NOMO-1 treated with dmso at 0.1 percent for 144 hours (cell line): ENCODE measurements around the gene DLG5.

Experiments used
- DNase-seq: peaks from one replicate; lab custom pipeline; 2025; ENCODE audit not compliant: unreplicated experiment; lab: John Stamatoyannopoulos, UW

Gene DLG5

DNA sequence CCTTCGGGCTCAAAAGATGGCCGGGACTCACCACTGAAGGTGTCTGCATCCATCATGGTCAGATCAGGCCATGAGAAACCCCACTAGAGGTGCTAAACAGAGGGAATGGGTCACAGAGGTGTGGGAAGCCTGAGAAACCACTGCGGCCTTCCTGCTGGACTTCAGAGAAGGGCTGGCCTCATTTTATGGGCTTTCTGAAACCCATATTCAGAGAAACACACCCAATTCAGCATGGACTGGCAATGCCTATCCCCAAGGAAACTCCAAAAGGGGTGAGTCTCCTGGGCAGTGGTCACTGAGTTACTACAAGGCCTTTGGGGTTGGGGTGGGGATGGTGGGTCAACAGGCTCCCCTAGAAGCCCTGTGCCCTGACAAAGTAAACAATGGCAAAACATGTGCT, 58.0 kb downstream of the DLG5 start:
- DNase-seq, result no peak

DNA sequence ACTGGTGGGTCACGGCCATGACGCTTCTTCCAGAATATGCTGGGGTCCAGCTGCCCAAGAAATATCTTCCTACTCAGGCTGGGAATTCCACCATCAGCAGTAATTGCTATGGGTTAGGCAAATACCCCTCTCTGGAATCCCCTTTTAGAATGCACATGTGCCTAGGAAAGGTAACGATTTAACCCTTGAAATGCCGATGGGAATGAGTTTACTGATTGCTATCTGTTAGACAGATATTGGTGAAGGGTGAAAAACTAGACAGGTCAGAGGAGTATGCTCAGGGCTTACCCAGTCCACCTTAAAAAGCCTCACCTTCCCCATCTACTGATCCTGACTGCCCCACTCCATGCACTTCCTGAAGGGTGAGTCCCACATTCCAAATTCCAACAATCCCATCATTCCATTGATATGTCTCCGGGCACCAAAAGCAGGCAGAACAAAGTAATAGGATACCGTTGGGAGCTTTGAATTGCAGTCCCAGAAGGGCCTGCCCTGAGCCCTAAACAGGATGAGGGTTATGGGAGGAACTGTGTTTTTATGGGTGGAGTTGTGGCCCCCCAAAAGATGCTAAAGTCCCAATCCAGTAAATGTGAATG, 59.3 kb downstream of the DLG5 start:
- no peak for DNase-seq

DNA sequence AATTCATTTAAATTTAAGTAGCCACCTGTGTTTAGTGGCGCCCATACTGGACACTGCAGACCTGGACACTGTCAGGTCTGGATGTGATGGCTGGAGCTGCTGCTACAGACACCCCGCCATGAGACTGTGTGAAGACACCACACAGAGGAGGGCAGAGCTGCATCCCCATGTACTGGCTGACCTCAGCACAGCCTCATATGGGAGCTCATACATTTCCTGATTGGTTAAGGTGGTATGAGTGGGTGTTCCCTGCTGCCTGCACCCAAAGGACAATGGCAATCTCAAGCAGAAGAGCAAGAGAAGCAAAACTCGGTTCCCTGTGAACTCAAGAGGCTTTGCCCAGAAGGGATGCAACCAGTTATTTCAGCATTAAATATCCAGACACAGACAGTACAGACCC, 60.0 kb downstream of the DLG5 start:
- DNase-seq, result no peak

DNA sequence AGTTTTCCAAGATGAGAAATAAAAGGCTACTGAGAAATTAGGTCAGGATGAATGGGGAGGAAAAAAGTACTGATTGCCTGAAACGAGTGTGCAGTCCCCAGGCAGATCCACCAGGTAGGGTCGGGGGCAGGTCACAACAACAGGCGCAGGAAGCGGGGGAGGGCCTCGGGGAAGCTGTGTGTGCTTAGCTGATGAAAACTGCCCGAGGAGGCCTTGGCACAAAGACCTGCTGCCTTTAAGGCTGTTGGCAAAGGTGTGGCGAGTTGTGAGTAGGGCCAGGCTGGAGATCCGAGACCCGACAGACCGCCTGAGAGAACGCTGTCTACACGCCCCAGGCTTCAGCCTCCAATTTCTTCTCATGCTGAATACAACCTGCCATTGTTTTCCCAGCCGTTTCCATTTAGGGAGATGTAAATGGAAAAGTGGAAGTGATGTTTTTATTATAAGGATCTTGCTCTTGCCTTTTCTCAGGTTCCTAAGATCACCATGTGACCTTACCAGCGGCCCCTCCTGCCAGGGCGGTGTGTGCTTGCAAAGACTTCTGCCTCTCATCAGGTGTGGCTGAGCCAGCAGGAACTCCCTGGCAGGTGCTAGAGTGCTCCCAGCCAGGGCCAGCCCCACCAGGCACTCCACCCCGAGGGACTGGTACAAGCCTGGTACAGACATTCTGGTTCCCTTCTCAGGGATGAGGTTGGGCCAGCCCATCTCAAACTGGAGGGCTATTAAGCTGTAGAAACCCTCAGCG, 60.8 kb downstream of the DLG5 start:
- no peak for DNase-seq

DNA sequence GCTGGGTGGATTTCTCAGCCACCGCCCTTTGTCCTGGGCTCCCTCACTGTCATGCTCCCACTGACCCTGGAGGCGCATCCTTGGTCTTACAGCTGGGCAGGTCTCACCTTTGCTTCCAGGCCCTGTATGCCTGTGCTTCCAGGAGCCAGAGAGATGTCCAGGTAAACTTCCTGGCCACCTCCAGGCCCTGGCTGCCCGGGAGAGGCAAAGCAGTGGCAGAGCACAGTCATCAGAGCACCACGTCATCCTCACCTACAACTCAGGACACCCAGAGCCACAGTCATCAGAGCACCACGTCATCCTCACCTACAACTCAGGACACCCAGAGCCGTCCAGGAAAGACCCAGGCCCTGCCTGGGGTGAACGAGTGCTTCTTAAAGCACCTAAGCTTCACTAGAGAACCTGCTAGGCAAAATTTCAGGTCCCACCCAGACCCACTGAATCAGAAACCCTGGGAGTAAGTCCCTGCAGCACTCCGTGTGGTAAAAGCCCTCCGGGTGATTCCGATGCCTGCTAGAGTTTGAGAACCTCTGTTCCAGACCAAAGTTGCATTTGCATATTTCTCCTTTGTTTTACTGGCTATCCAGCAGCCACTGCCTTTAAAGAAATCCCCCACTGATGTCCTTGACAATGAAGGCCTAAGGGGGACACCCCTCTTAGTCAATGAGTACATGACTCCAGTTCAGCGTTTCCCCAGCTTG, 62.3 kb downstream of the DLG5 start:
- DNase-seq, result no peak

DNA sequence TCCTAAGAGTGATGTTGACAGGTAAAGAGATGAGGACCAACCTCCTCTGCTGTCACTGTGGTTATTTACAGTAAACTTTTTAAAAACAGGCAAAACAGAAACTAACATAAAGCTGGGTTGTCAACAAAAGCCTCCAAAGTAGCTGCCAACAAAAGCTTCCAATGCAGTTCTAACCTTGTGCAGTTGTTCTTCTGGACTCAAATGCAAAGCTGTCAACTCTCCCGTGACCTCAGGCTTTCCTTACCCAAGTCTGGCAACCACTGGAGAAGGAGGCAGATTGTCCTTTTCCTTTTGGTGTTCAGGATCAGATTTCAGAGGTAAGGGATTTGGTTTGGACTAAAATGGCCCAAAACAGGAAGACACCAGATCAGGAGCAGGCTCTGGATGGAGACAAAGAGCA, 63.1 kb downstream of the DLG5 start:
- no peak for DNase-seq

DNA sequence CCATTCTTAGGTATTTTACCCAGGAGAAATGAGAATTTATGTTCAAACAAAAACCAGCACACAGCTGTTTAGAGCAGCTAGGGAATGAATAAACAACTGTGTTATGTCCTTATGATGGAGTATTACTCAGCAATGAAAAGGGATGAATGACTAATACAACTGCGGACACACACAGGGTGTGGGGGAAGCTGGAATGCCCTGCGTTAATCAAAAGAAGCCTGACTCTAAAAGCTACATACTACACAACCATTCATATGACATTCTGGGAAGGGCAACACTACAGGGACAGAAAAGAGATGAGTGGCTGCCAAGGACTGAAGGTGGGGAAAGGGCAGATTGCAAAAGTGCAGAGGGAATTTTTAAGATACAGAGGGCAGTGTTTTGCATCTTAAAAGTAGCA, 64.0 kb downstream of the DLG5 start:
- no peak for DNase-seq

DNA sequence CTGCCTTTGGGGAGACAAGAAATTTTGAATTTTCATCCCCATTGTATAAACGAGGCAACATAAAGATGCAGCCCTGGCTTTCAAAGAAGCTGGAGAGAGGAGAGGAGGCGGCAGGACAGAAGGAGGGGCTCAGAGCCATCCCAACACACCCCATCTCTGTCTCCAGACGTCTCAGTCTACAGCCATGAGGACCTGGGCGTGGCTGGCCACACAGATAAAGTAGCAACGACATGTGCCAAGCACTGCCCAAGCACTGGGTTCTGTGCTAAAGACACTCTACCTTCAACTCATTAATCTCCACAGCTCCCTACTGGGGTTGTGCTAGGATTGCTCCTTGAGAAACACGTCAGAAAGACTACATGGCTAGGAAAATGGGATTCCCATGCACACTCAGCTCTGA, 65.2 kb downstream of the DLG5 start:
- no peak for DNase-seq

DNA sequence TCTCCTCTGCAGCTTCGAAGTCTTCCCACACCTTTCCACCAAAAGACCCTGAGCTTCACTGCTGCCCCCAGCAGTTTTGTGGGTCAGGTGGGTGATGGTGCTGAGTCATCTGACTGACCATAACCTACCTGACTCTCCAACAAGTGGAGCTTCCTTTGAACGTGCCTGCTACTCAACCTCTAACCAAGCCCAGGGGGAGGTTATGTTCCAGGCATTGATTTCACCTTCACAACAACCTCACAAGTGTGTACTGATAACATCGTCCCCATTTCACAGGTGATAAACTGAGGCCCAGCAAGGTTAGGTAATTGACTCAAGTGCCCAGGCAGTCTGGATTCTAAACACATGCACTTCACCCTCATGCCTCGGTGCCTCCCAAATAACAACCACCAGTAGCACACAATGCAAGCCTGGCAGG, 66.7 kb downstream of the DLG5 start:
- no peak for DNase-seq

DNA sequence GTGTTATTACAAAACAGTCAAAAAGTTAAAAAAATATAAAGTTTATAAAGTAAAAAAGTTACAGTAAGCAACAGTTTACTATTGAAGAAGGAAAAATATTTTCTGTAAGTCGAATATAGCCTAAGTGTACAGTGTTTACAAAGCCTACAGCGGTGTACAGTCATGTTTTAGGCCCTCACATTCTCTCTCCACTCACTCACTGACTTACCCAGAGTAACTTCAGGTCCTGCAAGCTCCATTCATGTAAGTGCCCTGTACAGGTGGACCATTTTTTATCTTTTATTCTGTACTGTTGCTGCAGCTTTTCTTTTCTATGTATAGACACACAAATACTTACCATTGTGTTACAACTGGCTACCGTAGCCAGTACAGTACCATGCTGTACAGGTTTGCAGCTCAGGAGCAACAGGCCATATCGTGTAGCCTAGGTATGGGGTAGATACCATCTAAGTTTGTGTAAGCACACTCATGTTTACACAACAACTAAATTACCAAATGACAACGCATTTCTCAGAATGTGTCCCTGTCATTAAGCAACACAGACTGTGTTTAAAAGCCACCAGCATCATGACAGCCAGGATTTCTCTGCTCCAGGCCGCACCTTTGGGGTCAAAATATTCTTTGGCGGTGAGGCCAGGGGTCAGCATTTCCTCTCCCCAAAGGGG, 67.2 kb downstream of the DLG5 start:
- DNase-seq, result no peak

DNA sequence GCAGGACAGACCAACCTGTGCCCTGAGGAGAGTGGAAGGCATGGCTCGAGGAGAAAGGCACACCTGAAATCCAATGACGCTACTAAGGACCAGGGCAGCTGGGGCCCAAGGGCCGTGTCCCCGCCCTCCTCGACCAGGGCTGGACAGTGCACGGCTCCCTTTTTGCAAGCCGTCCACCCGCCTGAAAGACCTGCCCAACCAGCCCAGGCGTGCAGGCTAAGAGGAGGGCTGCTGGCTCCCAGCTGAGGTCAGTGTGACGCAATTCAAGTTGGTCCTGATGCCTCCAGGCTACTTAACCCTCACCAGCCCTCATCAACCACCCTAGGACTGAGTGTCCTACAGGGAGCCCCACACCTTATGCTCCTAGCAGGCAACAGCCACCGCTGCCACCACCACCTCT, 69.3 kb downstream of the DLG5 start:
- no peak for DNase-seq

DNA sequence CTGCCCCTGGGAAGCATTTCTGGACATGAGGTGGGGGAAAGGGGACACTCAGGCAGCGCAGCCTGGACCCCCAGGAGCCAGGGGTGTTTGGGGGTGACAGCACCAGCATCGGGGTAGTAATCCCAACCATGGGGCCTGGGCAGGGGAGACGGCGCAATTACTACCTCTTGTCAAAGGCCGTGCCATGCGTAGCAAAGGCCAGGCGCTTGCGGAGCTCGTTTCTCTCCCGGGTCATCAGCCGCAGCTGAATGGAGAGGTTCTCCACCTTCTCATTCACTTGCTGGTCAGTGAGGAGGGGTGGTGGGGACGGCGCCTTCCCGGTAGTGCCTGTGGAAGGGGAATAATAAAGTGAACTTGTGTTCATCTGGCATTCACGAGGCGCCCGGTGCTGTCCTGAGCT, 70.0 kb downstream of the DLG5 start:
- no peak for DNase-seq

DNA sequence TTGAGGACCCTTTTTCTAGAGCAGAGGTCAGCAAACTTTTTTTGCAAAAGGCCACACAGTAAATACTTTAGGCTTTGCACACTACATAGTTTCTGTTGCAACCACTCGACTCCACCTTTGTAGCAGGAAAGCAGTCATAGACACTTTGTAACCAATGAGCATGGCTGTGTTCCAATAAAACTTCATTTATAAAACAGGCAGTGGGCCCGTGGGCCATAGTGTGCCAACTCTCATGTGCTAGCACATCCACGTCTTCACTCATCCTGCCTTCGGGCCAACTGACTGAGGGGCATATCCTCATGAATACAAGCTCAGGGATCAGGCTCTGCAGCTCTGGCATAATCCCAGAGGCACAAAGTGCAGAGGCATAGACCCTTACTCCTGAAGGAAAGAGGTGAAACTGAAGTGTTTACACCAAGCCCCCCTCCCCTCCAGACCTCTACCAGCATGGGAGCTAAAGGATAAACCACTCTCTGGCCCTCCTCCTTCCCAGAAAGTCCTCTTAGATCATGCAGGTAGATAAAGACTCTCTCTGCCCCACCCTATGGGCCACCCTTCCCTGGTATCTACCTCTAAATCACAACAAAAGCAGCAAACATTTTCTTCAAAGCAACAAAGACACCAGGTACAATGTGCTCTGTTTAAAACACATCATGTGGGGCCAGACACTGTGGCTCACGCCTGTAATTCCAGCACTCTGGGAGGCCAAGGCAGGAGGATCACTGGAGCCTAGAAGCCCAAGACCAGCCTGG, 71.0 kb downstream of the DLG5 start:
- no peak for DNase-seq

DNA sequence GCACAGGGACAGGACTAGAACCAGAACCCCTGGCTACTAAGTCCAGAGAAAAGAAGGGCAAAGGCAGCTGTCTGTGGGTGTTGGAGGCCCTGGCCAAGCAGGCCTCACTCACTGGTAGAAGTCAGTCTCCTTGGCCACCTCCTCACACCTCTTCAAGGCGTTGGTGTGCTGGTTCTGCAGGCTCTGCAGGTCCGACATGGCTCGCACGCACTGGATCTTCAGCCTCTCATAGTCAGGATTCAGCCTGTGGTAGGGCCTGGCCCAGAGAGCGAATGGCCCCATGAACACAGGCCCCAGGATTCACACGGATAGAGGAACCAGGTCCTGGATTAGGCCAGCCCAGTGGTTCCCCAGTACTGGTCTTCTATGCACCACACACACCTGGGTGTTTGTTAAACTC, 72.4 kb downstream of the DLG5 start:
- DNase-seq, result no peak

DNA sequence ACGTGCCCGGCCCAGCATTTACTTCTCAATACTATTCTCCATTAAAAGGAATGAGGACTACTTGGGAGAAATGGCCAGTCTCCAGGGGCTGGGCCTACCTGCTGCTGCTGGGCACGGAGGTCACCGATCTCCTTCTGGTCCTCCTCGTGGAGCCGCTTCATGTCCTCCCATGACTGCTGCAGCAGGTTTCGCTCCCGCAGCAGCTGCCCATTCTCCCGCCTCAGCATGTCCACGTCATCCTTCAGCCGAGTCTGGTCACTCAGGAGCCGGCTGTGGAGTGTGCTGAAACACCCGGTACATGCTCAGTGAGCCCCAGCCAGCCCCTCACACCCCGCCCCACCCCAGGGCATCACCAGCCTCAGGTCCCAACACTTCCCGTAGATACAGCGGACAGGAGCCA, 73.3 kb downstream of the DLG5 start:
- DNase-seq, result no peak

DNA sequence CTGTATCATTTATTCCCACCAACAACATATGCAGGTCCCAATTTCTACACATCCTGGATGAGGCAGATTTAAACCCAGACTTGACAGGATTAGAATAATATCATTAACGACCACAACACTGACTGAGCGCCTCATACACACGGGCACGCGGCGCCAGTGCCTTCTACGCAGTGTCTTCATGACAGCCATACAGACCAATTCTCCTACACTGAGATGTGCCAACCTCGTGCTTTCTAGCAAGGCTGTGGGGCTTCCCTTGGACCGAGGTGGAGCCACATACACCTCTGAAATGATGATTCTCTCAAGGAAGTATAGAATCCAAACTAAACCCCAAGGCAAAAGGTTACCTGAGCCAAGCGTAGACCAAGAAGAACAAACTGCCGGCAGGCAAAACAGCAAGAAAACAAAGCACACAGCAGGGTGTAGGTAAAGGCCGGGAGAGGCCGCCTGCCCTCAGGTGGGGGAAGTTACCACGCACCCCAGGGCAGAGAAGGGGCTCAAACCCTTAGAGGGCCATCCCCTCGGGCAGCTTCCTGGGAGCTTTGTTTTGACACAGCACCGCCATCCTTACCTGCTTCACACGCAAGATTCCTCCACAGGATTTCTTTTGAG, 75.8 kb downstream of the DLG5 start:
- no peak for DNase-seq

DNA sequence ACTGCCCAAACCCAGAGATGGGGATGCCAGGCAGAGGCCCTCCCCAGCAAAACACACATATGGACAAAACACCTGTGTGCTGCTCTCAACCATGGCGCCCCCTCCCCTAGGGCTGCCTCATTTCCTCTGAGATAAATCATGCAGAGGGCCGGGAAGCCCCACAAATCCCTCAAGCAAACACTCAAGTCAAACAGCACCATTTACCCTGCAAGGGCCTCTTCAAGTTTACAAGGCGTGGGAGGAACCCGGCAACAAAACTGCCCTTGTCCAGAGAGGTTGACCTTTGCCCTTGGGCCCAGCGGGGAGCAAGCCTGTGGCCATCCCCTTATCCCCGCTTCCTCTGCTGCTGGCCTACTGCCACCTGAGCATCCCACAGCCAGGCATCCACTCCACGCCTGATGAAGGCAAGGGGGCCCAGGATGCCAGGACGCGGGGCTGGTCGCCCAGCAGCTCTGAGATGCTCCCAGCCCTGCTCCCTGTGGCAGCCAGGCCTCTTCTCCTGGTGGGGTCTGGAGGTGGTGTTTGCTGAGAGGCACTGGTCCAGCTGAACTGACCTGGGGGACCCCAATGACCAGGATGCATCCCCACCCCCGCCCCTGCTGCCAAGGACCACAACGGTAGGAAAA, 77.4 kb downstream of the DLG5 start:
- DNase-seq, result no peak

DNA sequence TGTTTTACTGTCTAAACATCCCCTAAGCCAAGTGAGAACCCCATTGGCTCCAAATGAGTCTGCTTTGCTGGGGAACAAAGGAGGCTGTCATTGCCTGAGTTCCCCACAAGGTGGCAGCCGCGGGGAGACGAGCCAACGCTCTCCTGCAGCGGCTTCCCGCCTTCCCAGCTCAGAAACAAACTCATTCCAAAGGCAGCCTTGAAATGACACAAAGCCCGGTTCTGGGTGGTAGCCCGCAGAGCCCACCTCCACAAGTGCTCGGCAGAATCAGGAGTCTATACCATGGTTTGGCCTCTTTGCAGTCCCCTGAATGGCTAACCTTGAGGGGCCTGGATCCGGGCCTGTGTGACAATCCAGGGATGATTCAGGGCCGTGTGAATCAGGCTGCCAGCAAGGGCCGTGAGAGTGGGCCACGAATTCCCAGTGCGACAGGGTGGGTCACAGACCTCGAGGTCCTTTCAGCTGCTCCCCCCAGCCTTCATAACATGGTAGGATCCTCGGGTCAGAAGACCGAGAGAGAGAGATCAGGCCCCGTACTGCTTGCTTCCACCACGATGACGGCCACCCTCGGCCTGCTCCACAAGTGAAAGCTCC, 79.7 kb downstream of the DLG5 start:
- DNase-seq, result no peak

DNA sequence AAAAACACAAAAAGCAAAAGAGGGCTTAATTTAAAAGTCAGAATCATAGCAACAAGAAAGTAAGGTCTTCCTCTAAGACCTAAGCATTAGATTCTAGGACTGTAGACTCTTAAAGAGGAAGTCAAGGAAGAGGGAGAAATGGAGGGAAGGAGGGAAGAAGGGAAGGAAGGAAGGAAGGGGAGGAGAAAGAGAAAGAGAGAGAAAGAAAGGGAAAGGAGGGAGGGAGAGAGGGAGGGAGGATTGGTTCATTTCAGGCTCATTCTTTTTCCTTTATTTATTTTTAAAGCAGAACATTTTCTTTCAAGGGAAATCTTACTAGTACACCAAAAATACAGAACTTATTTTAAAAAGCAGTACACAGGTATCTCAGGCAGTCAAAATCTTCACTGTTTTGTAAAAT, 81.1 kb downstream of the DLG5 start:
- DNase-seq, result no peak
